Measurements from ENCODE around the gene ARHGAP26. TPM values are rescaled to one million over a fixed set of nuclear protein-coding genes. Genes with fewer than 3 reads are reported as not detected.

The ARHGAP26 gene
- polyA plus RNA-seq, 1 donor from 2014 or later = 0.83 TPM

DNA sequence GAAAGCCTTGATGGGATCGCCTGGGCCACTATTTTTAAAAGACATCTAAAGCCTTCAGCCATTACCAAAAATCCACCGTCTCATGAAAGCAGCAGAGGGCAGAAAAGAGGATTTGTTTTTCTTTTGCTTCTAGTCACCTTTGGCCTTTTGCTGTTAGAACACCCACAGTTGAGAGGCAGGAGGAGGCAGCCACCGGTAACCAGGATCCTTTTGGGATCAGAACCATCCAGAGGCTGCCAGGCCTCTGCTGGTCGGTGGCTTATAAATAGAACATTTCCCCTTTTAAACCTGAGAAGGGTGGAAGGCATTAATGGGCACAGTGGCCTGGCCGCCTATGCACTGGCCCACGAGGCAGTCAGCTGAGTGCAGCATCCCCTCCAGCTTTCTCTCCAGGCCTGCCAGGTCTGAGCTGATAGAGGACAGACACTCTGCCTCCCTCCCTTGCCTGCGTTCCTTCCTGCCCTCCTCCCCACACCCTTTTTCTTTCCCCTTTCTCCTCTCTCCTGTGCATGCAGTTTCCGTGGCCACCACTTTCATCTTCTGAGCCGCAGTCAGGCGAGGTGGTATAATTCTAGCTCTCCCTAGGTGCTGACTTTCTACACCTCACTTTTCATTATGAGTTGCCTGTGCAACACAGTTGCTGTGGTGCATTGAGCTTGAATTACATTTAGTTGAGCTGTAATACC is 253.4 kb downstream of the ARHGAP26 start:
- no peak overlapping the region for H3K4me2 ChIP-seq (ENCODE audit: low read length)
- no peak overlapping the region for H3K9ac ChIP-seq (ENCODE audit: low read length)
- no peak for TF ChIP-seq SMC3 (conservative IDR thresholded peaks at IDR 0.05; ENCODE audit: poor library complexity)
- no peaks in the 10 kb centered on the region for H3K9me2 ChIP-seq (ENCODE audit: insufficient read depth, low read length)
- no peak overlapping the region for H3K4me3 ChIP-seq (ENCODE audit: low read length)
- H3F3A ChIP-seq (ENCODE audit: insufficient read depth, low read length, poor library complexity, severe bottlenecking) = no peaks in the 10 kb centered on the region
- no peaks in the 10 kb centered on the region for H3K9me3 ChIP-seq (ENCODE audit: low read length)
- H3K27ac ChIP-seq (ENCODE audit: low read length) = no peak overlapping the region
- no peaks in the 10 kb centered on the region for H3K79me2 ChIP-seq (replicated peaks; ENCODE audit: insufficient read depth, low read length)
- no peaks in the 10 kb centered on the region for H3K36me3 ChIP-seq (ENCODE audit: insufficient read depth, low read length)
- no peak overlapping the region for H2AFZ ChIP-seq (ENCODE audit: low read depth, low read length)
- H4K20me1 ChIP-seq (ENCODE audit: insufficient read depth) = no peaks in the 10 kb centered on the region
- H3K27me3 ChIP-seq (ENCODE audit: insufficient read depth, low read depth, low read length) = no peaks in the 10 kb centered on the region

DNA sequence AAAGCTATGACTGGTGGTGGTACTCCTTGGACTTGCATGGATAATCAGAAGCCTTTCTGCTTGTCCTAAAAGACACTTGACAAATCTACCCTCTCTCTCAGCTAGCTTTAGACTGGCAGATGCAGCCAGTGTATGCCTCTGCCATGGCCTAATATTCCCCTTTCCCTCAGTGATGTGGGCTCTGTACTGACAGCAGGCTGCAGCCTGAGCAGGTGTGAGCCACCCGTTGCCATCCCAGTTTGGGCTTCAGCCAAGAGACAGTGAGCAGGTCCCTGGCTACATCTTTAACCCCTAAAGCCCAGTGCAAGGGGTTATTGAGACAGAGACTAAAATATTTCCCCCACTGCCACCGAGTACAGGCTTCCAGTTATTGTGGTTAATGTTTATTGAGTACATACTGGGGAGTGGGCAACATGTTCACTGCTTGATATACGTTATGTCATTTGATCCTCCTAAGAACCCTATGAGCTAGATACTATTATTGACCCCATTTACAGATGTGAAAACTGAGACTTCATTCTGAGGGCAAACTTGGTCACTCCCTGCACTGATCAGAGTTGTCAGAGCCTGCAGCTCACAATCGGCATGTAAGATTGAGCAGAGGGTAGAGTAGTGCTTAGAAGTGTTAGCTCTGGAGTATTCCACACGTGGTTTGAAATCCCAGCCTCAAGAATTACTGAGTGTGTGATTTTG is 254.2 kb downstream of the ARHGAP26 start:
- Histone ChIP-seq H3F3A (ENCODE audit: insufficient read depth, low read length, poor library complexity, severe bottlenecking) (no peaks in the 10 kb centered on the region), H2AFZ (ENCODE audit: low read depth, low read length) (no peak overlapping the region), H3K9ac (ENCODE audit: low read length) (no peak overlapping the region), H3K9me3 (ENCODE audit: low read length) (no peaks in the 10 kb centered on the region), H4K20me1 (ENCODE audit: insufficient read depth) (no peaks in the 10 kb centered on the region), H3K4me3 (ENCODE audit: low read length) (no peak overlapping the region), H3K4me2 (ENCODE audit: low read length) (no peak overlapping the region), H3K79me2 (replicated peaks; ENCODE audit: insufficient read depth, low read length) (no peaks in the 10 kb centered on the region), H3K36me3 (ENCODE audit: insufficient read depth, low read length) (no peaks in the 10 kb centered on the region), H3K27ac (ENCODE audit: low read length) (no peak overlapping the region), H3K27me3 (ENCODE audit: insufficient read depth, low read depth, low read length) (no peaks in the 10 kb centered on the region), H3K9me2 (ENCODE audit: insufficient read depth, low read length) (no peaks in the 10 kb centered on the region)
- no peak for TF ChIP-seq TAF1 (IDR thresholded peaks at IDR 0.05; ENCODE audit: low read depth)
- TF ChIP-seq EP300 (conservative IDR thresholded peaks at IDR 0.05; ENCODE audit: poor library complexity, severe bottlenecking) = no peak
- no peak for TF ChIP-seq POLR2AphosphoS5 (IDR thresholded peaks at IDR 0.05)
- no peak for TF ChIP-seq EZH2 (IDR thresholded peaks at IDR 0.05; ENCODE audit: borderline replicate concordance, insufficient read depth, low read length, poor library complexity, severe bottlenecking)
- TF ChIP-seq, protein P1, sequence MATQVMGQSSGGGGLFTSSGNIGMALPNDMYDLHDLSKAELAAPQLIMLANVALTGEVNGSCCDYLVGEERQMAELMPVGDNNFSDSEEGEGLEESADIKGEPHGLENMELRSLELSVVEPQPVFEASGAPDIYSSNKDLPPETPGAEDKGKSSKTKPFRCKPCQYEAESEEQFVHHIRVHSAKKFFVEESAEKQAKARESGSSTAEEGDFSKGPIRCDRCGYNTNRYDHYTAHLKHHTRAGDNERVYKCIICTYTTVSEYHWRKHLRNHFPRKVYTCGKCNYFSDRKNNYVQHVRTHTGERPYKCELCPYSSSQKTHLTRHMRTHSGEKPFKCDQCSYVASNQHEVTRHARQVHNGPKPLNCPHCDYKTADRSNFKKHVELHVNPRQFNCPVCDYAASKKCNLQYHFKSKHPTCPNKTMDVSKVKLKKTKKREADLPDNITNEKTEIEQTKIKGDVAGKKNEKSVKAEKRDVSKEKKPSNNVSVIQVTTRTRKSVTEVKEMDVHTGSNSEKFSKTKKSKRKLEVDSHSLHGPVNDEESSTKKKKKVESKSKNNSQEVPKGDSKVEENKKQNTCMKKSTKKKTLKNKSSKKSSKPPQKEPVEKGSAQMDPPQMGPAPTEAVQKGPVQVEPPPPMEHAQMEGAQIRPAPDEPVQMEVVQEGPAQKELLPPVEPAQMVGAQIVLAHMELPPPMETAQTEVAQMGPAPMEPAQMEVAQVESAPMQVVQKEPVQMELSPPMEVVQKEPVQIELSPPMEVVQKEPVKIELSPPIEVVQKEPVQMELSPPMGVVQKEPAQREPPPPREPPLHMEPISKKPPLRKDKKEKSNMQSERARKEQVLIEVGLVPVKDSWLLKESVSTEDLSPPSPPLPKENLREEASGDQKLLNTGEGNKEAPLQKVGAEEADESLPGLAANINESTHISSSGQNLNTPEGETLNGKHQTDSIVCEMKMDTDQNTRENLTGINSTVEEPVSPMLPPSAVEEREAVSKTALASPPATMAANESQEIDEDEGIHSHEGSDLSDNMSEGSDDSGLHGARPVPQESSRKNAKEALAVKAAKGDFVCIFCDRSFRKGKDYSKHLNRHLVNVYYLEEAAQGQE (IDR thresholded peaks at IDR 0.05; ENCODE audit: borderline replicate concordance) = no peak
- TF ChIP-seq, protein P2, sequence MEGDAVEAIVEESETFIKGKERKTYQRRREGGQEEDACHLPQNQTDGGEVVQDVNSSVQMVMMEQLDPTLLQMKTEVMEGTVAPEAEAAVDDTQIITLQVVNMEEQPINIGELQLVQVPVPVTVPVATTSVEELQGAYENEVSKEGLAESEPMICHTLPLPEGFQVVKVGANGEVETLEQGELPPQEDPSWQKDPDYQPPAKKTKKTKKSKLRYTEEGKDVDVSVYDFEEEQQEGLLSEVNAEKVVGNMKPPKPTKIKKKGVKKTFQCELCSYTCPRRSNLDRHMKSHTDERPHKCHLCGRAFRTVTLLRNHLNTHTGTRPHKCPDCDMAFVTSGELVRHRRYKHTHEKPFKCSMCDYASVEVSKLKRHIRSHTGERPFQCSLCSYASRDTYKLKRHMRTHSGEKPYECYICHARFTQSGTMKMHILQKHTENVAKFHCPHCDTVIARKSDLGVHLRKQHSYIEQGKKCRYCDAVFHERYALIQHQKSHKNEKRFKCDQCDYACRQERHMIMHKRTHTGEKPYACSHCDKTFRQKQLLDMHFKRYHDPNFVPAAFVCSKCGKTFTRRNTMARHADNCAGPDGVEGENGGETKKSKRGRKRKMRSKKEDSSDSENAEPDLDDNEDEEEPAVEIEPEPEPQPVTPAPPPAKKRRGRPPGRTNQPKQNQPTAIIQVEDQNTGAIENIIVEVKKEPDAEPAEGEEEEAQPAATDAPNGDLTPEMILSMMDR (IDR thresholded peaks at IDR 0.05; ENCODE audit: poor library complexity, severe bottlenecking) = no peak
- no peak for TF ChIP-seq SMC3 (conservative IDR thresholded peaks at IDR 0.05; ENCODE audit: poor library complexity)
- TF ChIP-seq RAD21 (conservative IDR thresholded peaks at IDR 0.05) = no peak
- no peak for TF ChIP-seq MXI1 (conservative IDR thresholded peaks at IDR 0.05; ENCODE audit: poor library complexity, severe bottlenecking)
